A204.1 (cell line): ENCODE data around the gene RFTN1.

Source experiments
- FAIRE-seq: peaks from 2 replicates; lab custom pipeline; 2012; peaks lifted over from hg19 to GRCh38; lab: Jason Lieb, UNC

The RFTN1 gene

DNA sequence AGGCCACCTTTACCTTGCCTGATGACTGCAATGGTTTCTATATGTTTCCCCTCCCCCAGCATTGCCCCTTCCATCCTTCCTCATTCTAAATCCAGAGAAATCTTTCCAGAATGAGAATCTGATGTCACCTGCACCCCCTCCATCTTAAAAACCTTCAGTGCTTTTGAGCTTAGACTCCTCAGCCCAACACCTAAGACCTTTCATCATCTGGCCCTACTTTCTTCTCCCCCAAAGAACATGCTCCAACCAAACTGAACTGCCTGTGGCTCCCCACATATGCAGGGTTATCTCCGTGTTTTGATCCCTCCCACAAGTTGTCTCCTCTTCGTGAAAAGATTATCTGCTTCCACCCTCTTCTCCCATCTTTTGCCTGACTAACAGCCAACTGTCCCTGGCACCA lies 27.3 kb downstream of the RFTN1 start:
- no peak for FAIRE-seq

GRCh38 chr3:16485395-16485992 lies 28.0 kb downstream of the RFTN1 start:
- FAIRE-seq: no peak

DNA sequence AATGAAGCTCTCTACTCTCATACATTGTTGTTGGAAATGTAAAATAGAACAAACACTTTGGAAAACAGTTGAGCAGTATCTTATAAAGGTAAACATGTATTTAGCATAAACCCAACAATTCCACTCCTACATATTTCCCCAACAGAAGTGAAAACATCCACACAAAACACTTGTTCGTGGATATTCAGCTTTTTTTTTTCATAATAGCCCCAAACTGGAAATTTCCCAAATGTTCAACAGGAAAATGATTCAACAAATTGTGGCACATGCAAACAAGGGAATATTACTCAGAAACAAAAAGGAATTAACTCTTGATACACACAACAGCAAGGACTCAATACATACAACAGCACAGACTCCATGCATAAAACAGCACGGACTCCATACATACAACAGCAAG lies 28.5 kb downstream of the RFTN1 start:
- no peak for FAIRE-seq

DNA sequence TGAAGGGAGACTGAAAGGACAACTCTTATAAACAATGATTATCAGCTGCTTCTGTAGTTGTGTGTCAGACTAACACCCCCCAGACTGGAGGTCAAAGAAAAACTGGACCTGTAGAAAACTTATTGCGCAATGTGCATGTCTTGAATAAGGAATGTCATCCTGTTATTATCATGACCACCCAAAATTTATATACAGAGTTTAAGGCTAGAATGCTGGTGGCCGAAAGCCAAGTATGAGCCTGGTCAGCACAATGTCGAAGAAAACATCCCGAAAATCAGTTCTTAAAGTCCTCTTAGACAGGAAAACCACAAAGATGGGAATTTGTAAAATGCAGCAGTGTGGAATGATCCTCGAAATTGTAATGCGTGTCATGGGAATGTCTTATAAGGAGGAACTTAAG lies 29.3 kb downstream of the RFTN1 start:
- no peak for FAIRE-seq

DNA sequence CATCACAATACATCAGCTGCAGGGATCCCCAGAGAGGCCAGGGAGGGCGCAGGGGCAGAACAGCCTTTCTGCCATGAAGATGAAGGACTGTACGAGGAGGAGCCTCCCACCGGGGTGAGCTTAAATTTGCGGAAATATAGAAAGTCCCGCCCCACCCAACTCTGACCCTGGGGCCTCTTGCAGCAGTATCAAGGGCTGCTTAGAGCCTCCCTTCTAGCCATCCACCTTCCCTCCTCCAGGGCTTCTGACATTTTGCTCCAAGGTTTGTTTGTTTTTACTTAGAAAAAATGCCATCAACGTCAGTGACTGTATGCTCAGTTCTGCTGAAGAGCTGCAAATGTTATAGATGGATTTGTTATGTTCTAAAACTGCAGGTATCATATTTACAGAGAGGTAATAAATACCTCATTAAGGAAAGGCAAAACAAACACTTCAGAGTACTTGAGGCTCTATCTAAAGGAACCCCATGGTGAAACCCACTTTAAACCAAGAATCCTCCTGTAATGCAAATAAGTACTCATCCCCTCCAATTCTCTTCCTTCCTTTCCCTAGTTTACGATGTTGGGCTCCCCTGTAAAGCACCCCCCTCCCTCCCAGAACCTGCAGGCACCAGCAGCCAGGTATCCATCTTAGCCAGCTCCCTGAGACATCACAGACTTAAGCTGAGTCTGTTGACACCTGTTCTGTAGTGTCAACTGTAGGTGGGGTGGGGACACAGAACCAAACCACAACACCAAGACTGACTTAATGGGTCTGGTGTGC lies 30.5 kb downstream of the RFTN1 start:
- FAIRE-seq: no peak

DNA sequence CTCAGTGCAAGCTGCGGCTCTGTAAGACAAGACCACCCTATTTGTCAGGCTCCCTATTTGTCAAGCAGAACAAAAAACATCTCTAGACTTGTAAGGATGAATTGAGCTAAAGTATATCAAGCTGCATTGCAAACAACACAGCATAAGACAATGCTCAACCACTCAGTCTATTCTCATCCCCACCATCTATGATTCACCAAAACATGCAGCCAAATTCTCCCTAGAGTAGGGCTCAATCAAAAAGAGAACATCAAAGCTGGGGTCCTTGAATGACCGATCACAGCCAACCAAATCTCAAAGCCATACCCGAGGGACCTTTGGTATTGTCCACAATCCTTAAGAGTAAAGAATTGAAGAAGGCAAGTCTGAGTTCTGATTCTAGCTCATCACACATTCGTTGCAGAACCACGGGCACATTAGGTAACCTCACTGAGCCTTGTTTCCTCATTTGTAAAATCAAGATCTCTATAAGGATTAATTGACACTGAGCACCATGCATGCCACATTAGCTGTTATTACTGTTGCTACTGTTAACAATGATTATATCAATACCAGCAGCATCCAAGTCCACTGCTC lies 31.2 kb downstream of the RFTN1 start:
- FAIRE-seq: no peak

DNA sequence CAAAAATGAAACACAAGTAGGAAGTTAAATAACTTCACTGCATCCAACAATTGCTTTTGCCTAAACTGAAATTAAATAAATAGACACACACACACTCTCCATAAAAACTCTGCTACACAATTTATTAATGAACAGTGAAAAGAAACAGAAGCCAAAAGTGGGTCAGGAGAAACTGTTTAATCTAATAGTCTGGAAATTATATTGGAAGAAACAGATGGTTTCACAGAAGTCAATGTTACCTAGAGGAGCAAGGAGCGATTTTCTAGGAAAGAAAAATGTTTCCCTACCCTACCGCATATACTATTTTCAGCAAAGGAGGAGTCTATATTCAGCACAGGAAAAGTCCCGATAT lies 32.0 kb downstream of the RFTN1 start:
- no peak for FAIRE-seq

DNA sequence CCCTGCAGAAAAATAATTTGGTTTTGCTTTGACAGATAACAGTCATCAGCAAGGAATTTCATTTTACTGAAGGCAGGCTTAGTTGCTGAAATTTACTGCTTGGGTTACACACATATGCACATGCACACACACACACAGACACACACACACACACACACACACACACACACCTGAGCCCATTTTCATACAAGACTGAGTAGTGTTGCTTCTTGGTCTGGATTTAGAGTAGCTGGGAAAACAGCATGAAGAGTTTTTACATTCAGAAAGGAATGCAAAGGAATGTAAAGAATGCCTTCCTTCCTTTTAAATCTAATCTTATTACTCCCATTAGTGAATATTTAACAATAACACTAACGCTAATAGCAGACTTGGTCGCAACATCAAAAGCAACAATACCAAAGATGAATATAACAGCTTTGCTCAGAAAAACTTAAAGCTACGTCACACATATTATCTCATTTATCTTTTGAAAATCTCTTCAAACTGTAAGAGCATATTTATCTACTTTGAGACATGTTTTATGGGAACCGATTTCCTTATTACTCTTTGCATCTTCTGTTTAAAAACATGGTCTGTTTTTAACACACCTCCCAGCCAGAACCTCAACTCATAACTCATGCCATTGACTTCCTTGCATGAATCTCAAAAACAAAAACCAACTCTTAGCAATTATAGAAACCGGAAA lies 32.5 kb downstream of the RFTN1 start:
- FAIRE-seq: no peak

GRCh38 chr3:16478516-16478915 lies 35.0 kb downstream of the RFTN1 start:
- no peak for FAIRE-seq

- no peak for FAIRE-seq
Measured at GRCh38 chr3:16477521-16477920, 36.0 kb downstream of the RFTN1 start.

DNA sequence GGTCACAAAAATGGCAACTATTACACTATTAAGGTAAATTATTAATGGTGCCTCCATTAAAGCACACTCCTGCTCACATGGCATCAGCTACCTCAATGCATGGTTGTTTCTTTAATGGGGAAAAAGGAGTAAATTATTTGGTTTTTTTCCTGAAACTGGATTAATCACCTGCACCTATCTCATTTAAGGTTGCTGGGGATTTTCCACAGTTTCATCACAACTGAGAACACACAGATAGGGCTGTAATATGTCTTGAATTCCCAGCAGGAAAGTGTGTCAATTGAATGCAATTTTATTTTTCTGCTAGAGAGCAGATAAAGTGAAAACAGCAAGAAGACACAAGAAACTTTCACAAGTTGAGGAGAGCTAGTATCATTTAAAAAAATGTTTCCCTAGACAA lies 36.4 kb downstream of the RFTN1 start:
- FAIRE-seq: no peak

- FAIRE-seq: no peak
Measured at GRCh38 chr3:16476636-16477035, 36.9 kb downstream of the RFTN1 start.

DNA sequence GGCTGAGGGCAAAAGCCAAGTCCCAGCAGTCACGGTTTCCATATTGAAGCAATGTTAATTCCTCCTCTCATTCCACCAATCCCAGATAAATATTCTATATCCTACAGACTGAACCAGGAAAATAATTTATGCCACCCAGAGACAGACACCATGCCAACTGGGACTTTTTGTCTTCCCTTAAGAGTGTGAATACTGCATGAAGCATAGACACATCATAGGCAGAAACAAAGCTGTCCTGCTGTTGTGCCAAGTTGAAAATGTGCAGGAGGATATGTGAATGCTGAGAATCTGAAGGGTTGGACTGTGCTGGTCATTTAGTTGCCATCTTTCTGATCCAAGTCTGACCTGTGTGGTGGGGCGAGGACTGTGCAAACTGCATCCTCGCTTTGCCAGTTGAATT lies 37.7 kb downstream of the RFTN1 start:
- no peak for FAIRE-seq

DNA sequence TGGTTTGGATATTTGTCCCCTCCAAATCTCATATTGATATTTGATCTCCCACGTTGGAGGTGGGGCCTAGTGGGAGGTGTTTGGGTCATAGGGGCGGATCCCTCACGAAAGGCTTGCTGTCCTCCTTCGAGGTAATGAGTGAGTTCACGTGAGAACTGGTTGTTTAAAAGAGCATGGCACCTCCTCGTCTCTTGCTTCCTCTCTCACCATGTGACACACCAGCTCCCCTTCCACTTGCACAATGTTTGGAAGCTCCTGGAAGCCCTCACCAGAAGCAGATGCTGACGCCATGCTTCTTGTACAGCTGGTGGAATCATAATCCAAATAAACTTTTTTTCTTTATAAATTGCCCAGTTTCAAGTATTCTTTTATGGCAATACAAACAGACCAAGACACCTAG lies 38.6 kb downstream of the RFTN1 start:
- no peak for FAIRE-seq

GRCh38 chr3:16474216-16474615 lies 39.3 kb downstream of the RFTN1 start:
- no peak for FAIRE-seq

DNA sequence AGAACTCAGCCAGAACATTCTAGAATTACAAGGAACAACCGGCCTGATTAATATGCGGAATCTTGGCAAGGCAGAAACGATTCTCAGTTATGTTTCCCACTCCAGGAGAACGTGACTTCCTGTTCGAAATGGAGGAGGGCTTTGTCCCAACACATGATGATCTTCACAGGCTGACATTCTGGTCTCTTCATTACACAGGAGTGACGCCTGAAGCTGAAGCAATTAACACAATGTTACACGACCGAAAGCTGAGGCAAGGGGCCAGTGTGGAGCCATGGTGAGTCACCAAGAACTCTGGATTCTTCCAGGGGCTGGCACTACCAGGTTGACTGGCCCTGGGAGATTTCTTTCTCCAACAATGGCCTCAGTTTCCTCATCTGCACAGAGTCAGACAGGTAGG lies 40.9 kb downstream of the RFTN1 start:
- FAIRE-seq: no peak

DNA sequence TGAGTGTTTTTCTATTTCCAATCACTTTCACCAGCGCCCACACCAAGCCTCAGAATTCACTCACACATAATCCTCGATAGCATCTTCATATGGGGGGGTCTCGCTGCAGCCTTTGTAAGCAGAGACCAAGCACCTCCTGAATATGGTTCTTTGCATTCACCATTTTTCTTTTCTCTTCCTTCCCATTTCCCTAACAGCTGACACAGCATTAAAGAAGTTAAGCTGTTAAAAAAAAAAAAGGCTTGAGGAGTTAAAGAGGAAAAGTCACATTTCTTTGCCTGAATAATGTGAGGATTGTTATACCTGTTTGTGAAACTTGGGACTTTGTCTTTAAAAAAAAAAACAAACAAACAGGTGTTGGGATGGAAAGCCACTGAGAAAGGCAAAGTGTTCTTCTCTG lies 41.6 kb downstream of the RFTN1 start:
- no peak for FAIRE-seq

- no peak for FAIRE-seq
Measured at GRCh38 chr3:16470590-16470989, 42.9 kb downstream of the RFTN1 start.

DNA sequence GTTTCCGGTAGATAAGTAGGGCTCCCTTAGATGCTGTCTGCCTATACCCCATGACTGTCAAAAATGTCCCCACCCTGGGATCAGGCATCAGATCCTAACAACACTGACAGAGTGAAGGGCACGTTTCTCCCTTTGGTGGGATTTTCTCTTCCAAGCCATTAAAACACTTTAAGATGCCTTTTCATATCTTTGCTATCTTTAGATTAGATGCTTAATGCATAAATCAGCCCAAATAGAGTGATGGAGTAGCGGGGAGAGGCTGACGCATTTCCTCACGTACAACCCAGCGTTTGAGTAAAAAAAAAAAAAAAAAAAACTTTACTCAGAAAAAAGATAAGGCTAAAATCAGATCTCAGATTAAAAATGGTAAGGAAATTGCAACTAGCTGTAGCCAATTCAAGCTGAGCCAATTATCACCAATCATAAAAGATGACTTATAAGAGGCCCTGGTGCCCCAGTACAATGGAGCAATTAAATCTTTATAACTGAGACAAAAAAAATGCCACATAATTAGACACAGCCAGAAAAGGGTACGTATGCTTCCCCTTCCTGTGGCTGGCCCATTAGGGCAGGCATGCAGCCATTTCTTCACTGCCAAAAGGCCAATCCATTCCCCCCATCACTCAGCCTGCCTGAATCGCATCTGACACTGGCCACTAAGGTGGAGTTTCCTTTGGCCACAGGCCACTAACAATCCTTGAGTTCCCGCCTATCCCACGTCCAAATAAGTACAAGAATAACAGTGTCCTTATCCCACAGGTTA lies 45.0 kb downstream of the RFTN1 start:
- no peak for FAIRE-seq

DNA sequence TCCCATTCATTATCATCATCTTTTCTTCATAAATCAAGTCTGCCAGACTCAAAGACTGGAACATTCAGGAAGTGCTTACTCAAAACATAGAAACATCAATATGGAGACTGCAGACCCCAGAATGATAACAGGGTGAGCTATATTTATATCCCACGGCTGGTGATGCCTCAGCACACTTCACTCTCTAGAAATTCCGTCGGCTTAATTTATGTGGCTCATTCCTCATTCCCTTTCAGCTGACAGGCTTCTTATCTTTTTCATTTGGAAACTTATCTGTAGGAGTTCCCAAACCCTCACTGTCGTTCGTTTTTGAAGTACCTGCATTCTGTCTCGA lies 45.5 kb downstream of the RFTN1 start:
- no peak for FAIRE-seq

- no peak for FAIRE-seq
Measured at GRCh38 chr3:16467393-16467792, 46.1 kb downstream of the RFTN1 start.

DNA sequence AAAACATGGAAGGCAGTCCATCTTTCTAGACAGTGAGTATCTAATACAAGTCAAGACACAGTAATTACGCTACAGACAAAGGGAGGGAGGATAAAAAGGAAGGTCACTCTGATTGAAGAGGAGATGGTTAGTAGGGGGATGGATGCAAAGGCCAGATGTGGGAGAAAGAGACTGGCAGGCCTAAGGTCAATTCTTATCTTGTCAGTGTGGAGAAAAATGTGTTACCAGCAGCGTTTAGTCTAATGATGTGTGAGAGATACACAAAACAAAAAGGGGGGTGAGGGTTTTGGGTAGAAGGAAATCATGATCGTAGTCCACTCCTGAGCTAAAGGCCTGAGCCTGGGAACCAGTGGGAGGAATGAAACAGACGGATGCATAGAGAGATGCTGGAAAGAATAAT lies 46.7 kb downstream of the RFTN1 start:
- FAIRE-seq: no peak
